Naive thymus-derived CD4-positive, alpha-beta T cell (primary cell): ENCODE data around the gene VAC14. TPM values are rescaled to one million over a fixed set of nuclear protein-coding genes. Genes with fewer than 3 reads are reported as not detected.

Experiments used
- ATAC-seq: fragments of 150-1000 bp; cut with Tn5 transposase; 2 replicates; pipeline ENCODE4 v1.10.0; 2021; ENCODE audit warnings: mild to moderate bottlenecking, moderate library complexity
- CTCF ChIA-PET: fragments of 350-600 bp; sonication (Branson Sonifier 250); formaldehyde crosslinking; loops from one replicate; lab custom pipeline; 2021; ENCODE audit warnings: antibody characterized with exemption; lab: Charles Lee
- POLR2A ChIA-PET: fragments of 350-600 bp; sonication (Branson Sonifier 250); formaldehyde crosslinking; loops from one replicate; lab custom pipeline; 2021; ENCODE audit warnings: antibody characterized with exemption, inconsistent platforms; lab: Charles Lee
- DNase-seq, 9 donors: peaks; one replicate each; pipeline versions ENCODE4 v3.0.0 to v3.0.0-alpha.2; 2020 to 2022; ENCODE audit warnings: mixed read lengths in 1 of 9
- H3K27ac ChIP-seq: one replicate; pipeline ENCODE4 v1.7.0; 2013; ENCODE audit warnings: mild to moderate bottlenecking, low read depth, low read length, moderate library complexity
- H3K27me3 ChIP-seq, 2 donors: one replicate each; pipeline ENCODE4 v1.7.0; 2013; ENCODE audit warnings: low read length in 2 of 2, mild to moderate bottlenecking in 2 of 2, moderate library complexity in 2 of 2; ENCODE audit not compliant: control insufficient read depth in 2 of 2, insufficient read depth in 2 of 2
- H3K36me3 ChIP-seq, 3 experiments: 1 replicate in 2 of 3; 2 replicates in 1 of 3; pipeline ENCODE4 v1.7.0; 2013; ENCODE audit warnings: low read length in 3 of 3, mild to moderate bottlenecking in 3 of 3, moderate library complexity in 1 of 3; ENCODE audit not compliant: insufficient read depth in 3 of 3, control insufficient read depth in 2 of 3
- H3K4me1 ChIP-seq, 2 donors: one replicate each; pipeline ENCODE4 v1.7.0; 2013; ENCODE audit warnings: low read length in 2 of 2, mild to moderate bottlenecking in 2 of 2, moderate library complexity in 1 of 2; ENCODE audit not compliant: control insufficient read depth in 2 of 2, insufficient read depth in 2 of 2
- H3K4me3 ChIP-seq: 2 replicates; pipeline ENCODE4 v1.7.0; 2013; ENCODE audit warnings: mild to moderate bottlenecking, low read length
- H3K9me3 ChIP-seq, 3 experiments: 1 replicate in 2 of 3; 2 replicates in 1 of 3; pipeline ENCODE4 v1.7.0; 2013; ENCODE audit warnings: low read length in 3 of 3; ENCODE audit not compliant: control insufficient read depth in 2 of 3
- H3K27ac Mint-ChIP-seq, 9 donors: one replicate each; pipeline ENCODE4 v1.8.0; 2020 to 2022; ENCODE audit warnings: mixed read lengths in 9 of 9, mild to moderate bottlenecking in 8 of 9, moderate library complexity in 5 of 9, inconsistent platforms in 2 of 9
- H3K27me3 Mint-ChIP-seq, 5 donors: one replicate each; pipeline ENCODE4 v1.8.0; 2021 to 2022; ENCODE audit warnings: mixed read lengths in 5 of 5, mild to moderate bottlenecking in 1 of 5
- H3K36me3 Mint-ChIP-seq, 5 donors: one replicate each; pipeline ENCODE4 v1.8.0; 2020 to 2022; ENCODE audit warnings: mixed read lengths in 5 of 5, mild to moderate bottlenecking in 3 of 5, inconsistent platforms in 1 of 5
- H3K4me1 Mint-ChIP-seq, 7 donors: one replicate each; pipeline ENCODE4 v1.8.0; 2020 to 2022; ENCODE audit warnings: mixed read lengths in 7 of 7, mild to moderate bottlenecking in 3 of 7, inconsistent platforms in 1 of 7
- H3K4me3 Mint-ChIP-seq, 10 donors: one replicate each; pipeline ENCODE4 v1.8.0; 2020 to 2022; ENCODE audit warnings: mild to moderate bottlenecking in 10 of 10, mixed read lengths in 10 of 10, moderate library complexity in 6 of 10, inconsistent platforms in 2 of 10
- H3K9me3 Mint-ChIP-seq, 11 donors: one replicate each; pipeline ENCODE4 v1.8.0; 2020 to 2022; ENCODE audit warnings: mixed read lengths in 11 of 11, mild to moderate bottlenecking in 4 of 11, inconsistent platforms in 1 of 11, moderate library complexity in 1 of 11
- intact Hi-C, 2 donors: fragments of 100-400 bp; cut with micrococcal nuclease; formaldehyde crosslinking; loops; one replicate each; pipeline ENCODE4 v1.15.1; 2023
- polyA plus RNA-seq, 2 donors: library from polyadenylated mRNA; unstranded; fragments of 300-500 nt; fragmentation: Illumina TruSeq; gene quantifications; one replicate each; pipeline ENCODE4 v1.2.3, GENCODE V29; 2021
- total RNA-seq, 6 experiments: library from RNA in 5 of 6; stranded (reverse) in 5 of 6; gene quantifications; 1 replicate in 5 of 6; 2 replicates in 1 of 6; pipeline ENCODE4 v1.2.3 and lab custom pipeline; 2021 to 2026

VAC14 gene
- total and polyA plus RNA-seq, 7 experiments from 2014 or later, result 29.2 to 61.2 (median 45.9) TPM

GRCh38 chr16:70805787-70806186 lies 4.8 kb upstream of the VAC14 start:
- Mint-ChIP-seq H3K27ac (no peak overlapping the region), H3K4me1 (peaks cover 0 to 14% (median 11%) of the 10 kb centered on the region in 7 donors), H3K27me3 (peaks cover 6 to 29% (median 16%) of the 10 kb centered on the region in 5 donors), H3K9me3 (peaks cover 0 to 5% (median 1%) of the 10 kb centered on the region in 11 donors), H3K36me3 (peaks cover 0 to 7% (median 0%) of the 10 kb centered on the region in 5 donors), H3K4me3 (no peak overlapping the region)
- CTCF ChIA-PET, result no interaction called here
- DNase-seq (no peak), ATAC-seq (no peak)
- H3K27ac ChIP-seq, result no peak overlapping the region
- no peaks in the 10 kb centered on the region for H3K36me3 ChIP-seq
- H3K9me3 ChIP-seq, result no peaks in the 10 kb centered on the region
- intact Hi-C loops, result loop anchor here in 1 of 2 donors (10.0 kb wide), 2 partner anchors 759 to 1859 kb away; no protein-coding TSS in a partner anchor
- no peaks in the 10 kb centered on the region for H3K4me1 ChIP-seq
- POLR2A ChIA-PET, result no interaction called here
- H3K27me3 ChIP-seq, result peaks cover 0 to 4% of the 10 kb centered on the region in 2 donors
- H3K4me3 ChIP-seq, result no peak overlapping the region

- Histone ChIP-seq H3K27ac (no peak overlapping the region), H3K36me3 (no peaks in the 10 kb centered on the region), H3K4me3 (no peak overlapping the region), H3K4me1 (peaks cover 3% of the 10 kb centered on the region in 2 donors), H3K27me3 (peaks cover 0 to 4% of the 10 kb centered on the region in 2 donors), H3K9me3 (no peaks in the 10 kb centered on the region)
- Mint-ChIP-seq H3K4me1 (peaks cover 2 to 16% (median 15%) of the 10 kb centered on the region in 7 donors), H3K9me3 (peaks cover 0 to 5% (median 1%) of the 10 kb centered on the region in 11 donors), H3K4me3 (no peak overlapping the region), H3K36me3 (peaks cover 0 to 7% (median 0%) of the 10 kb centered on the region in 5 donors), H3K27ac (no peak overlapping the region), H3K27me3 (peaks cover 5 to 29% (median 16%) of the 10 kb centered on the region in 5 donors)
- POLR2A ChIA-PET, result no interaction called here
- DNase-seq (no peak), ATAC-seq (no peak)
- intact Hi-C loops, result loop anchor here in 1 of 2 donors (10.0 kb wide), 2 partner anchors 759 to 1859 kb away; no protein-coding TSS in a partner anchor
- CTCF ChIA-PET, result no interaction called here
These were observed 4.4 kb upstream of the VAC14 start for GRCh38 chr16:70805380-70805779.

- ChIA-PET POLR2A (no interaction called here), CTCF (no interaction called here)
- no peak for DNase-seq
- peaks cover 7 to 21% (median 21%) of the 10 kb centered on the region in 7 donors for H3K4me1 Mint-ChIP-seq
- H3K36me3 Mint-ChIP-seq, result peaks cover 0 to 7% (median 2%) of the 10 kb centered on the region in 5 donors
- peaks cover 0 to 26% (median 10%) of the 10 kb centered on the region in 5 donors for H3K27me3 Mint-ChIP-seq
- Histone ChIP-seq H3K9me3 (no peaks in the 10 kb centered on the region), H3K4me1 (peaks cover 8 to 9% of the 10 kb centered on the region in 2 donors), H3K36me3 (no peaks in the 10 kb centered on the region), H3K27me3 (peaks cover 0 to 4% of the 10 kb centered on the region in 2 donors), H3K27ac (no peak overlapping the region), H3K4me3 (no peak overlapping the region)
- peak overlapping the region in 1 of 10 donors; percentile 7 for H3K4me3 Mint-ChIP-seq
- H3K9me3 Mint-ChIP-seq, result peaks cover 0 to 5% (median 1%) of the 10 kb centered on the region in 11 donors
- intact Hi-C loops, result loop anchor here (5.0 to 10.0 kb wide), 7 partner anchors 352 to 1860 kb away; partner anchors contain the start of genes CALB2 (in 1 of the 2), DHODH (in 1 of the 2), FCSK (in 1 of the 2) and PHLPP2 (in 1 of the 2)
- ATAC-seq, result no peak
- H3K27ac Mint-ChIP-seq, result peak overlapping the region in 1 of 9 donors; percentile 60
These were observed 3.8 kb upstream of the VAC14 start for GRCh38 chr16:70804734-70805169.

- Mint-ChIP-seq H3K9me3 (peaks cover 0 to 5% (median 1%) of the 10 kb centered on the region in 11 donors), H3K27me3 (peaks cover 0 to 24% (median 9%) of the 10 kb centered on the region in 5 donors), H3K4me3 (peak overlapping the region in 1 of 10 donors; percentile 7), H3K4me1 (peaks cover 11 to 26% (median 25%) of the 10 kb centered on the region in 7 donors), H3K27ac (peak overlapping the region in 1 of 9 donors; percentile 60), H3K36me3 (peaks cover 0 to 7% (median 2%) of the 10 kb centered on the region in 5 donors)
- no peak for DNase-seq
- Histone ChIP-seq H3K9me3 (no peaks in the 10 kb centered on the region), H3K27ac (no peak overlapping the region), H3K4me1 (peaks cover 11 to 12% of the 10 kb centered on the region in 2 donors), H3K27me3 (peaks cover 0 to 4% of the 10 kb centered on the region in 2 donors), H3K4me3 (no peak overlapping the region), H3K36me3 (no peaks in the 10 kb centered on the region)
- ChIA-PET CTCF (no interaction called here), POLR2A (no interaction called here)
- ATAC-seq, result no peak
- intact Hi-C loops, result loop anchor here (5.0 to 10.0 kb wide), 7 partner anchors 352 to 1861 kb away; partner anchors contain the start of genes CALB2 (in 1 of the 2), DHODH (in 1 of the 2), FCSK (in 1 of the 2) and PHLPP2 (in 1 of the 2)
These were observed 3.3 kb upstream of the VAC14 start for GRCh38 chr16:70804153-70804733.

GRCh38 chr16:70803319-70803718 lies 2.4 kb upstream of the VAC14 start:
- no peak for DNase-seq
- H3K4me1 ChIP-seq, result peaks cover 11 to 17% of the 10 kb centered on the region in 2 donors
- no peaks in the 10 kb centered on the region for H3K9me3 ChIP-seq
- H3K27me3 ChIP-seq, result peaks cover 0 to 4% of the 10 kb centered on the region in 2 donors
- peaks cover 0 to 2% (median 0%) of the 10 kb centered on the region in 3 experiments for H3K36me3 ChIP-seq
- Mint-ChIP-seq H3K9me3 (peaks cover 0 to 5% (median 1%) of the 10 kb centered on the region in 11 donors), H3K4me3 (no peak overlapping the region), H3K4me1 (peaks cover 16 to 35% (median 32%) of the 10 kb centered on the region in 7 donors), H3K27ac (no peak overlapping the region), H3K27me3 (peaks cover 0 to 20% (median 9%) of the 10 kb centered on the region in 5 donors), H3K36me3 (peaks cover 0 to 7% (median 2%) of the 10 kb centered on the region in 5 donors)
- ATAC-seq, result no peak
- intact Hi-C loops, result loop anchor here (5.0 to 10.0 kb wide), 7 partner anchors 351 to 1861 kb away; partner anchors contain the start of genes CALB2 (in 1 of the 2), DHODH (in 1 of the 2), FCSK (in 1 of the 2) and PHLPP2 (in 1 of the 2)
- no peak overlapping the region for H3K4me3 ChIP-seq
- POLR2A ChIA-PET, result no interaction called here
- CTCF ChIA-PET, result no interaction called here
- no peak overlapping the region for H3K27ac ChIP-seq

GRCh38 chr16:70801611-70802010 lies 653 bp upstream of the VAC14 start:
- ChIA-PET POLR2A (interaction anchor here (0.7 to 1.0 kb wide), 3 partner anchors 8 to 502 kb away, joined by 3 read pairs; partner anchors contain the start of genes COG4 and DDX19B), CTCF (no interaction called here)
- DNase-seq (no peak), ATAC-seq (no peak)
- Mint-ChIP-seq H3K27me3 (peaks cover 0 to 15% (median under 1%) of the 10 kb centered on the region in 5 donors), H3K4me1 (peaks cover 19 to 49% (median 44%) of the 10 kb centered on the region in 7 donors), H3K36me3 (peaks cover 0 to 15% (median 2%) of the 10 kb centered on the region in 5 donors), H3K9me3 (peaks cover 0 to 5% (median 1%) of the 10 kb centered on the region in 11 donors), H3K4me3 (peak overlapping the region; percentile 90 to 98 (median 94)), H3K27ac (peak overlapping the region in 8 of 9 donors; percentile 84 to 95 (median 92))
- intact Hi-C loops, result loop anchor here (1.0 to 10.0 kb wide), 11 partner anchors 65 to 1863 kb away; partner anchors contain the start of genes CMTR2 (in 2 of the 2), COG4 (in 2 of the 2), SF3B3 (in 2 of the 2) and CALB2 (in 1 of the 2)
- Histone ChIP-seq H3K27ac (peak overlapping the region; percentile 55), H3K9me3 (no peaks in the 10 kb centered on the region), H3K4me1 (peaks cover 11 to 17% of the 10 kb centered on the region in 2 donors), H3K36me3 (peaks cover 0 to 6% (median 0%) of the 10 kb centered on the region in 3 experiments), H3K27me3 (peaks cover 0 to 4% of the 10 kb centered on the region in 2 donors), H3K4me3 (peak overlapping the region; percentile 90)
